ENCODE data around the gene STUM. TPM values are rescaled to one million over a fixed set of nuclear protein-coding genes. Genes with fewer than 3 reads are reported as not detected.

STUM gene
- total RNA-seq, 1 donor from 2014 or later, result 0.86 TPM

DNA sequence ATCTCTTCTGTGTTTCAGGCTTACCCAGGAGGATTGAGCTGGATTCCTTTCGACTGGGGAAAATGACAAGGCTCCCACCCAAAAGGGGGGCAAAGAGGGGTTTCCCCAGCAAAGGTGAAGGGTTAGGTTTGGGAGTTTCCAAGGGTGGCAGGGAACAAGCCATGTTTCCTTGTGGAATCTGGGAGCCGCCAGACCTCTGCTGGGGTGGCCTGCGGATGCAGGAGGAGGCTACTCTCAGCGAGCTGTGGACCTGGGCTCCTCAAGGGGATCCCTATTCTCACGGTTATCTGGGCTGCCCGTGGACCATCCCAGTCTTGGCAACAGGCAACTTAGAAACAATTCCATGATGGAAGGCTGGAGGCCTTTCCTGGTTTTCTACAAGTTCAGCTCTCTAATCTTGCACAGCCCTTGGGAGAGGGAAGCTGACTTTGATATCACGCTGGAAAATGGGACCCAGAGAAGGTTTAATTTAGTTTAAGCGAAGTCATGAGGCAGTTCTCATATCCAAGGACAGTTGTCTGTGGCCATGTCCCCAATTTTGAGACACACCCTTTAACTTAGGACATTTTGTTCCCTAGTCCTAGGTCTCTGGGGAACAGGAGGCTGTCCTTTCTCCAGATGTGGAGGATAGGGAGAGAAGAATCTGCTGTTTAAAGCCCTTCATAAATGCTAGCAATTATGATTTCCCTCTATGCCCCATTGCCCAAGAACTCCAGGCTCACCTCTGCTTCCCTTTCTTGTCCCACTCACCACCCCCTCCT, 24.7 kb upstream of the STUM start:
- no peaks in the 10 kb centered on the region for H3K27me3 Mint-ChIP-seq (ENCODE audit: low read depth)

DNA sequence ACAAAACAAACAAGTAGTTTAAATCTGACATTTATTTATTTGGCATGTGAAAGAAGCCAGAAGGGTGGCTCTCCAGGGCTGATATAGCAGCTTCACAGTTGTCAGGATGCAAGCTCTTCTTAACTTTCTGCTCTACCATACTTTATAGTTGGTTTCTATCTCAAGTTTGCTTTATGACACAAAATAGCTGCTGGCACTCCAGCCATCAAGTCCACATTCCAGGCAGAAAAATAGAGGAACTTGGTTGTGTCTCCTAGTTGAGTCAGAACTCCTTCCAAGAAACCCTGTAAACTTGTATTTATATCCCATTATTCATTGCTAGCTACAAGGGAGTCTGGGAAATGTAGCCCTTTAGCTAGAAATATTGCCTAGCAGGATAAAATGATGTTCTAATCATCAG, 24.0 kb upstream of the STUM start:
- Mint-ChIP-seq H3K4me1 (peaks cover 14% of the 10 kb centered on the region), H3K4me3 (no peak overlapping the region), H3K27ac (ENCODE audit: unreplicated experiment) (no peak overlapping the region), H3K36me3 (ENCODE audit: low read depth) (no peaks in the 10 kb centered on the region), H3K27me3 (ENCODE audit: low read depth) (no peaks in the 10 kb centered on the region), H3K9me3 (no peaks in the 10 kb centered on the region)
- TF ChIP-seq CTCF (conservative IDR thresholded peaks at IDR 0.05), result no peak
- DNase-seq (ENCODE audit: low read depth, low spot score), result no peak

More for the DNA sequence above, 24.7 kb upstream of the STUM start:
- Mint-ChIP-seq H3K36me3 (ENCODE audit: low read depth) (no peaks in the 10 kb centered on the region), H3K4me3 (no peak overlapping the region), H3K9me3 (no peaks in the 10 kb centered on the region), H3K27ac (ENCODE audit: unreplicated experiment) (no peak overlapping the region), H3K4me1 (peaks cover 14% of the 10 kb centered on the region)
- no peak for DNase-seq (ENCODE audit: low read depth, low spot score)
- no peak for TF ChIP-seq CTCF (conservative IDR thresholded peaks at IDR 0.05)

- no peak overlapping the region for H3K4me3 Mint-ChIP-seq
- no peak for DNase-seq (ENCODE audit: low read depth, low spot score)
- peaks cover 2% of the 10 kb centered on the region for H3K27me3 Mint-ChIP-seq (ENCODE audit: low read depth)
- H3K4me1 Mint-ChIP-seq, result peaks cover 13% of the 10 kb centered on the region
- no peaks in the 10 kb centered on the region for H3K36me3 Mint-ChIP-seq (ENCODE audit: low read depth)
- no peaks in the 10 kb centered on the region for H3K9me3 Mint-ChIP-seq
- no peak overlapping the region for H3K27ac Mint-ChIP-seq (ENCODE audit: unreplicated experiment)
- TF ChIP-seq CTCF (conservative IDR thresholded peaks at IDR 0.05), result no peak
Measured at GRCh38 chr1:226525750-226526149, 22.8 kb upstream of the STUM start.

GRCh38 chr1:226526801-226527595, 21.6 kb upstream of the STUM start:
- peaks cover 3% of the 10 kb centered on the region for H3K27me3 Mint-ChIP-seq (ENCODE audit: low read depth)
- H3K27ac Mint-ChIP-seq (ENCODE audit: unreplicated experiment), result no peak overlapping the region
- no peaks in the 10 kb centered on the region for H3K36me3 Mint-ChIP-seq (ENCODE audit: low read depth)
- peaks cover 16% of the 10 kb centered on the region for H3K4me1 Mint-ChIP-seq
- TF ChIP-seq CTCF (conservative IDR thresholded peaks at IDR 0.05), result no peak
- DNase-seq (ENCODE audit: low read depth, low spot score), result no peak
- no peak overlapping the region for H3K4me3 Mint-ChIP-seq
- H3K9me3 Mint-ChIP-seq, result no peaks in the 10 kb centered on the region

- H3K27me3 Mint-ChIP-seq (ENCODE audit: low read depth), result peaks cover 3% of the 10 kb centered on the region
- no peak overlapping the region for H3K4me3 Mint-ChIP-seq
- H3K9me3 Mint-ChIP-seq, result no peaks in the 10 kb centered on the region
- H3K36me3 Mint-ChIP-seq (ENCODE audit: low read depth), result no peaks in the 10 kb centered on the region
- TF ChIP-seq CTCF (conservative IDR thresholded peaks at IDR 0.05), result no peak
- no peak for DNase-seq (ENCODE audit: low read depth, low spot score)
- H3K4me1 Mint-ChIP-seq, result peaks cover 16% of the 10 kb centered on the region
- no peak overlapping the region for H3K27ac Mint-ChIP-seq (ENCODE audit: unreplicated experiment)
Measured at GRCh38 chr1:226529891-226530290, 18.7 kb upstream of the STUM start.
